ENCODE measurements around the gene FERMT3. TPM values are rescaled to one million over a fixed set of nuclear protein-coding genes. Genes with fewer than 3 reads are reported as not detected.

The FERMT3 gene
- total RNA-seq, 1 donor from 2014 or later: 2.8 TPM

- Mint-ChIP-seq H3K36me3 (ENCODE audit: low read depth) (peaks cover 18% of the 10 kb centered on the region), H3K4me3 (peak overlapping the region; percentile 58), H3K9me3 (no peaks in the 10 kb centered on the region), H3K4me1 (peaks cover 9% of the 10 kb centered on the region), H3K27me3 (ENCODE audit: low read depth) (no peaks in the 10 kb centered on the region), H3K27ac (ENCODE audit: unreplicated experiment) (no peak overlapping the region)
- no peak for DNase-seq (ENCODE audit: low read depth, low spot score)
- no peak for TF ChIP-seq CTCF (conservative IDR thresholded peaks at IDR 0.05)
Observed at GRCh38 chr11:64204080-64204440, 2.5 kb upstream of the FERMT3 start.

GRCh38 chr11:64204464-64204989 lies 2.0 kb upstream of the FERMT3 start:
- no peak overlapping the region for H3K27ac Mint-ChIP-seq (ENCODE audit: unreplicated experiment)
- no peaks in the 10 kb centered on the region for H3K27me3 Mint-ChIP-seq (ENCODE audit: low read depth)
- peak; percentile 49 for DNase-seq (ENCODE audit: low read depth, low spot score)
- H3K9me3 Mint-ChIP-seq: no peaks in the 10 kb centered on the region
- peak overlapping the region; percentile 33 for H3K4me3 Mint-ChIP-seq
- TF ChIP-seq CTCF (conservative IDR thresholded peaks at IDR 0.05): peak; percentile 60
- H3K4me1 Mint-ChIP-seq: peaks cover 9% of the 10 kb centered on the region
- peaks cover 18% of the 10 kb centered on the region for H3K36me3 Mint-ChIP-seq (ENCODE audit: low read depth)

GRCh38 chr11:64207256-64208085 lies 950 bp downstream of the FERMT3 start:
- no peaks in the 10 kb centered on the region for H3K9me3 Mint-ChIP-seq
- H3K27me3 Mint-ChIP-seq (ENCODE audit: low read depth): no peaks in the 10 kb centered on the region
- H3K36me3 Mint-ChIP-seq (ENCODE audit: low read depth): peaks cover 11% of the 10 kb centered on the region
- no peak for TF ChIP-seq CTCF (conservative IDR thresholded peaks at IDR 0.05)
- no peak overlapping the region for H3K4me3 Mint-ChIP-seq
- no peak for DNase-seq (ENCODE audit: low read depth, low spot score)
- H3K27ac Mint-ChIP-seq (ENCODE audit: unreplicated experiment): peak overlapping the region; percentile 27
- H3K4me1 Mint-ChIP-seq: peaks cover 9% of the 10 kb centered on the region

GRCh38 chr11:64208086-64208795 lies 1.7 kb downstream of the FERMT3 start:
- peak overlapping the region; percentile 66 for H3K4me3 Mint-ChIP-seq
- no peak for DNase-seq (ENCODE audit: low read depth, low spot score)
- H3K36me3 Mint-ChIP-seq (ENCODE audit: low read depth): peaks cover 10% of the 10 kb centered on the region
- H3K4me1 Mint-ChIP-seq: peaks cover 9% of the 10 kb centered on the region
- no peaks in the 10 kb centered on the region for H3K27me3 Mint-ChIP-seq (ENCODE audit: low read depth)
- peak overlapping the region; percentile 50 for H3K27ac Mint-ChIP-seq (ENCODE audit: unreplicated experiment)
- TF ChIP-seq CTCF (conservative IDR thresholded peaks at IDR 0.05): no peak
- no peaks in the 10 kb centered on the region for H3K9me3 Mint-ChIP-seq

- no peaks in the 10 kb centered on the region for H3K9me3 Mint-ChIP-seq
- peaks cover 9% of the 10 kb centered on the region for H3K4me1 Mint-ChIP-seq
- no peak for DNase-seq (ENCODE audit: low read depth, low spot score)
- no peaks in the 10 kb centered on the region for H3K27me3 Mint-ChIP-seq (ENCODE audit: low read depth)
- peak overlapping the region; percentile 66 for H3K4me3 Mint-ChIP-seq
- peaks cover 6% of the 10 kb centered on the region for H3K36me3 Mint-ChIP-seq (ENCODE audit: low read depth)
- no peak overlapping the region for H3K27ac Mint-ChIP-seq (ENCODE audit: unreplicated experiment)
- TF ChIP-seq CTCF (conservative IDR thresholded peaks at IDR 0.05): no peak
Observed at GRCh38 chr11:64208796-64209562, 2.5 kb downstream of the FERMT3 start.
